Keratinocyte (primary cell): ENCODE results near the gene DOCK11.

Experiments
- CTCF ChIP-seq, 3 experiments: IDR thresholded peaks in 1 of 3; conservative IDR thresholded peaks in 1 of 3; optimal IDR thresholded peaks in 1 of 3; 2 replicates in 2 of 3; 3 replicates in 1 of 3; pipeline versions ENCODE3 to v1.5.1; 2011; ENCODE audit warnings: low read length in 3 of 3, mild to moderate bottlenecking in 3 of 3, moderate library complexity in 2 of 3, control low read depth in 1 of 3, inconsistent platforms in 1 of 3; ENCODE audit not compliant: insufficient read depth in 2 of 3; ENCODE audit errors: extremely low read depth in 1 of 3
- EZH2 ChIP-seq: IDR thresholded peaks from one replicate; pipeline ENCODE4 v1.6.1; 2012; ENCODE audit warnings: inconsistent platforms, mild to moderate bottlenecking, low read length, moderate library complexity

- no peak for TF ChIP-seq CTCF (optimal IDR thresholded peaks at IDR 0.05 in 1 of 3, IDR thresholded peaks at IDR 0.05 in 1 of 3, conservative IDR thresholded peaks at IDR 0.05 in 1 of 3; ENCODE audit: extremely low read depth in 1 of 3, insufficient read depth in 2 of 3, low read length in 3 of 3)
- no peak for TF ChIP-seq EZH2
Observed at GRCh38 chrX:118508221-118508620, 12.6 kb downstream of the DOCK11 start.
